HepG2 (cell line): ENCODE measurements around the gene UTF1.

Experiments used
- ATF6 ChIP-seq: sonication (generic); formaldehyde crosslinking; conservative IDR thresholded peaks from 2 replicates; pipeline ENCODE4 v1.4.0; 2020; ENCODE audit warnings: missing genetic modification reagents
- EZH2 ChIP-seq: conservative IDR thresholded peaks from 2 replicates; pipeline ENCODE4 v1.6.1; 2012; ENCODE audit warnings: mild to moderate bottlenecking, low read depth, low read length, moderate library complexity
- MED1 ChIP-seq: sonication (generic); formaldehyde crosslinking; IDR thresholded peaks from 2 replicates; pipeline ENCODE4 v1.4.0; 2020; ENCODE audit warnings: missing genetic modification reagents
- MED13 ChIP-seq: sonication (generic); formaldehyde crosslinking; IDR thresholded peaks from 2 replicates; pipeline ENCODE4 v1.5.0; 2020; ENCODE audit warnings: missing genetic modification reagents
- PCBP1 ChIP-seq: fragments of 200-400 bp; formaldehyde crosslinking; IDR thresholded peaks from 2 replicates; pipeline ENCODE4 v1.6.1; 2017; ENCODE audit warnings: mild to moderate bottlenecking, low read depth, low read length, borderline replicate concordance
- POLR2AphosphoS5 ChIP-seq: IDR thresholded peaks from 2 replicates; pipeline ENCODE4 v1.6.1; 2012; ENCODE audit warnings: low read depth, low read length
- REST ChIP-seq, 2 experiments: IDR thresholded peaks; 2 replicates each; pipeline ENCODE4 v1.6.1; 2011 to 2012; ENCODE audit warnings: low read length in 2 of 2, borderline replicate concordance in 1 of 2, low read depth in 1 of 2, mild to moderate bottlenecking in 1 of 2, moderate library complexity in 1 of 2
- SP1 ChIP-seq, 2 experiments: fragments of 450-650 bp in 1 of 2; sonication (generic) in 1 of 2; formaldehyde crosslinking in 1 of 2; IDR thresholded peaks; 2 replicates each; pipeline versions ENCODE4 v1.4.0 to v1.6.1; 2016 to 2020; ENCODE audit warnings: missing genetic modification reagents in 1 of 2
- SRF ChIP-seq: IDR thresholded peaks from 2 replicates; pipeline ENCODE4 v1.6.1; 2011; ENCODE audit warnings: mild to moderate bottlenecking, low read depth, low read length, moderate library complexity
- SRSF4 ChIP-seq: fragments of 200-400 bp; formaldehyde crosslinking; IDR thresholded peaks from one replicate; pipeline ENCODE4 v1.6.1; 2018; ENCODE audit warnings: mild to moderate bottlenecking, low read depth, low read length, moderate library complexity; ENCODE audit not compliant: poor library complexity, severe bottlenecking
- ZNF274 ChIP-seq: sonication (generic); formaldehyde crosslinking; IDR thresholded peaks from 2 replicates; pipeline ENCODE4 v1.5.1; 2020; ENCODE audit warnings: mild to moderate bottlenecking, missing genetic modification reagents
- ZNF513 ChIP-seq: sonication (generic); formaldehyde crosslinking; conservative IDR thresholded peaks from 2 replicates; pipeline ENCODE4 v1.5.0; 2020; ENCODE audit warnings: missing genetic modification reagents
- TF ChIP-seq, protein P1 (sequence below): sonication (generic); formaldehyde crosslinking; IDR thresholded peaks from 2 replicates; pipeline ENCODE4 v1.4.0; 2020; ENCODE audit warnings: missing genetic modification reagents, borderline replicate concordance
- TF ChIP-seq, protein P2 (sequence below): sonication (generic); formaldehyde crosslinking; IDR thresholded peaks from 2 replicates; pipeline ENCODE4 v1.5.1; 2020; ENCODE audit warnings: mild to moderate bottlenecking, missing genetic modification reagents

DNA sequence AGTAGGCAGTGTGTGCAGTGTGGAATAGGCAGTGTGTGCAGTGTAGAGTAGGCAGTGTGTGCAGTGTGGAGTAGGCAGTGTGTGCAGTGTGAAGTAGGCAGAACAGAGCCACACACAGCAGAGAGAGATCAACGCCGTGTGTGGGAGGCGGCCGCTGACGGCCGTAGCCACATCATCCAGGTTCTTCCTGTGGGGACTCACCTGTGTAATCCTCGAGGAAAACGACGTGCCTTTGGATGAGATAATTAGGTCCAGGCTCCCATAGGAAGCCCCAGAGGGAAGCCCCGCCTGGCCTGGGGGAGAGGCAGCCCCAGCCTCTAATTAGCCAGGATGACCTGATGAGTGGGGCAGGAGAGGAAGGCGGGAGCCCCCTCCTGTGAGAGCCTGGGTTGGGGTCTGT, 44.6 kb upstream of the UTF1 start:
- TF ChIP-seq MED1 (CRISPR knock-in tag), result no peak
- TF ChIP-seq, protein P1, sequence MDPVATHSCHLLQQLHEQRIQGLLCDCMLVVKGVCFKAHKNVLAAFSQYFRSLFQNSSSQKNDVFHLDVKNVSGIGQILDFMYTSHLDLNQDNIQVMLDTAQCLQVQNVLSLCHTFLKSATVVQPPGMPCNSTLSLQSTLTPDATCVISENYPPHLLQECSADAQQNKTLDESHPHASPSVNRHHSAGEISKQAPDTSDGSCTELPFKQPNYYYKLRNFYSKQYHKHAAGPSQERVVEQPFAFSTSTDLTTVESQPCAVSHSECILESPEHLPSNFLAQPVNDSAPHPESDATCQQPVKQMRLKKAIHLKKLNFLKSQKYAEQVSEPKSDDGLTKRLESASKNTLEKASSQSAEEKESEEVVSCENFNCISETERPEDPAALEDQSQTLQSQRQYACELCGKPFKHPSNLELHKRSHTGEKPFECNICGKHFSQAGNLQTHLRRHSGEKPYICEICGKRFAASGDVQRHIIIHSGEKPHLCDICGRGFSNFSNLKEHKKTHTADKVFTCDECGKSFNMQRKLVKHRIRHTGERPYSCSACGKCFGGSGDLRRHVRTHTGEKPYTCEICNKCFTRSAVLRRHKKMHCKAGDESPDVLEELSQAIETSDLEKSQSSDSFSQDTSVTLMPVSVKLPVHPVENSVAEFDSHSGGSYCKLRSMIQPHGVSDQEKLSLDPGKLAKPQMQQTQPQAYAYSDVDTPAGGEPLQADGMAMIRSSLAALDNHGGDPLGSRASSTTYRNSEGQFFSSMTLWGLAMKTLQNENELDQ (CRISPR knock-in tag), result no peak
- no peak for TF ChIP-seq EZH2
- TF ChIP-seq SP1 (IDR thresholded peaks at IDR 0.05), result no peak
- TF ChIP-seq SP1 (CRISPR knock-in tag; IDR thresholded peaks at IDR 0.05), result no peak
- TF ChIP-seq REST (IDR thresholded peaks at IDR 0.05; ENCODE audit: borderline replicate concordance in 1 of 2, low read depth in 1 of 2, low read length in 2 of 2), result no peak
- no peak for TF ChIP-seq POLR2AphosphoS5
- TF ChIP-seq ZNF274 (CRISPR knock-in tag), result no peak
- no peak for TF ChIP-seq ATF6 (CRISPR knock-in tag)
- TF ChIP-seq SRF, result no peak
- no peak for TF ChIP-seq ZNF513 (CRISPR knock-in tag)
- TF ChIP-seq, protein P2, sequence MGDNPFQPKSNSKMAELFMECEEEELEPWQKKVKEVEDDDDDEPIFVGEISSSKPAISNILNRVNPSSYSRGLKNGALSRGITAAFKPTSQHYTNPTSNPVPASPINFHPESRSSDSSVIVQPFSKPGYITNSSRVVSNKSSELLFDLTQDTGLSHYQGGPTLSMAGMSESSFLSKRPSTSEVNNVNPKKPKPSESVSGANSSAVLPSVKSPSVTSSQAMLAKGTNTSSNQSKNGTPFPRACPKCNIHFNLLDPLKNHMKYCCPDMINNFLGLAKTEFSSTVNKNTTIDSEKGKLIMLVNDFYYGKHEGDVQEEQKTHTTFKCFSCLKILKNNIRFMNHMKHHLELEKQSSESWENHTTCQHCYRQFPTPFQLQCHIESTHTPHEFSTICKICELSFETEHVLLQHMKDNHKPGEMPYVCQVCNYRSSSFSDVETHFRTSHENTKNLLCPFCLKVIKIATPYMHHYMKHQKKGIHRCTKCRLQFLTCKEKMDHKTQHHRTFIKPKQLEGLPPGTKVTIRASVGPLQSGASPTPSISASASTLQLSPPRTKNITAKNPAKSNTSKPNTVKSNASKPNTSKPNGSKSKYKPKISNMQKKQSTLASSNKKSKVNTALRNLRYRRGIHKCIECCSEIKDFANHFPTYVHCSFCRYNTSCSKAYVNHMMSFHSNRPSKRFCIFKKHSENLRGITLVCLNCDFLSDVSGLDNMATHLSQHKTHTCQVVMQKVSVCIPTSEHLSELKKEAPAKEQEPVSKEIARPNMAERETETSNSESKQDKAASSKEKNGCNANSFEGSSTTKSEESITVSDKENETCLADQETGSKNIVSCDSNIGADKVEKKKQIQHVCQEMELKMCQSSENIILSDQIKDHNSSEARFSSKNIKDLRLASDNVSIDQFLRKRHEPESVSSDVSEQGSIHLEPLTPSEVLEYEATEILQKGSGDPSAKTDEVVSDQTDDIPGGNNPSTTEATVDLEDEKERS, result no peak
- no peak for TF ChIP-seq MED13 (CRISPR knock-in tag)
- no peak for TF ChIP-seq PCBP1
- no peak for TF ChIP-seq SRSF4
